Activated T-cell treated with anti-CD3 and anti-CD28 coated beads, Interleukin-2, amount 50 U/mL, for 72 hours (primary cell): ENCODE results near the gene XXYLT1. TPM values are rescaled to one million over a fixed set of nuclear protein-coding genes. Genes with fewer than 3 reads are reported as not detected.
A peak's percentile ranks its signal among the peaks of the same experiment; 100 is the strongest.

Source experiments
- ATAC-seq, 2 donors: fragments of 150-1000 bp; cut with Tn5 transposase; replicated peaks in 1 of 2; 2 replicates each; pipeline ENCODE4 v1.10.0; 2021; ENCODE audit warnings: moderate library complexity in 2 of 2, mild to moderate bottlenecking in 1 of 2
- DNase-seq, 2 donors: peaks; one replicate each; pipeline ENCODE4 v3.0.0; 2021 to 2022; ENCODE audit warnings: mixed read lengths in 1 of 2
- H3K27ac Mint-ChIP-seq: one replicate; pipeline ENCODE4 v1.8.0; 2022; ENCODE audit warnings: mild to moderate bottlenecking, moderate library complexity, mixed read lengths
- H3K27me3 Mint-ChIP-seq: one replicate; pipeline ENCODE4 v1.8.0; 2022; ENCODE audit warnings: low read depth, mixed read lengths
- H3K36me3 Mint-ChIP-seq, 2 donors: one replicate each; pipeline ENCODE4 v1.8.0; 2022; ENCODE audit warnings: mixed read lengths in 2 of 2, mild to moderate bottlenecking in 1 of 2; ENCODE audit not compliant: insufficient read depth in 2 of 2
- H3K4me1 Mint-ChIP-seq: one replicate; pipeline ENCODE4 v1.8.0; 2022; ENCODE audit warnings: low read depth, mixed read lengths
- H3K4me3 Mint-ChIP-seq, 2 donors: one replicate each; pipeline ENCODE4 v1.8.0; 2022; ENCODE audit warnings: mild to moderate bottlenecking in 2 of 2, mixed read lengths in 2 of 2, moderate library complexity in 2 of 2
- H3K9me3 Mint-ChIP-seq, 2 donors: one replicate each; pipeline ENCODE4 v1.8.0; 2022; ENCODE audit warnings: mixed read lengths in 2 of 2
- total RNA-seq, 2 donors: library from RNA; stranded (reverse); gene quantifications; one replicate each; pipeline ENCODE4 v1.2.3, GENCODE V29; 2022

XXYLT1 gene
- total RNA-seq, 2 donors from 2014 or later: 6.2 to 6.6 TPM

DNA sequence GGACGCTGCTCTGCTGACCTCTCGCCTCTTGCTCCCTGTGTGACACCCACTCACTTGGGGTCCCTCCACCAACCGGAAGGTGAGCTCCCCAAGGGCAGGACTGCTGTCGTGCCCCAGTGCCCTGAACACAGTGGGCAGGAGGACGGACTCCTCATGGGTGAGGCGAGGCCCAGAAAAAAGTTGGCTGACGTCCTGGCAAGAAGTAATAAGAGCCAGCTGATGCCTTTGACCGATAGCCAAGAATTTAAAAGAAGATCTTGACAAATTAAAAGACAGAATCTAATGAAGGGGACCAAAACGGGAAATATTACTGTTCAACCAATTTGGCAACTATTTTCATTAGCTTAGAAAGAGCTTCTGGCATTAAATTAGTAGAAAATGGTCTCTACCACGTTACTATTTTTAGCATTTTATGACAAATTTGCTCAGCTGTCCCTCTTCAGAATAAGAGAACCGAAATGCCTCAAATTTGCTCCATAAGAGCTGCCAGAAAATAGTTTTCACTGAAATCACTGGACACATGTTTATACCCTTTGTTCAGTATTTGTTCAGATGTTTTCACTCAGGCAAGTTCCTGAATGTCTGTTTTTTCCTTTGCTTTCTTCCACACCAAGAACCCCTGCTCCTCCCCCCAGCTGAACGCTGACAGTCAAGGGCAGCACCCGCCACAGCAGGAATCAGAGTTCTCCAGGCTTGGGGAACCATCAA, 60.5 kb downstream of the XXYLT1 start:
- Mint-ChIP-seq H3K36me3 (peaks cover 0 to 3% of the 10 kb centered on the region in 2 donors), H3K4me3 (no peak overlapping the region), H3K4me1 (peaks cover 9% of the 10 kb centered on the region), H3K27me3 (no peaks in the 10 kb centered on the region), H3K27ac (no peak overlapping the region), H3K9me3 (peaks cover 0 to 2% of the 10 kb centered on the region in 2 donors)
- no peak for ATAC-seq
- no peak for DNase-seq

DNA sequence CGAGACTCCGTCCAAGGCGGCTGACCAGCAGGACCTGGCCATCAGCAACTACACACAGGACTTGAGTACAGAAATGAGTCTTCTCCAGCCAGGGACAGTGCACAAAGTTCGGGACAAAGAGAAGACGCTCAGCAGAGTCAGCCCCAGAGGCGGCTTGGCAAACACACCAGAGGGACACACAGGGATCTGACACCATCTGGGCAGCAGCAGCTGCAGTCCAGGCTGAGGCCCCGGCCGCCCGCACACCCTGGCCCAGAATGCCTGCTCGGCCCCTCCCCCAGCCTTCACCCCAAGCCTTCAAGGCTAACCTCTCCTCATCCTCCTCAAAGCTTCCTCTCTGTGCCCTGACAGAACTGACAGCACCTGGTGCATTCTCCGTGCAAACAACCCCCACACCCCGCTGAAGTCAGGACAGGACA, 61.1 kb downstream of the XXYLT1 start:
- DNase-seq (no peak), ATAC-seq (no peak)
- Mint-ChIP-seq H3K9me3 (peaks cover 0 to 2% of the 10 kb centered on the region in 2 donors), H3K4me1 (peaks cover 9% of the 10 kb centered on the region), H3K4me3 (no peak overlapping the region), H3K27ac (no peak overlapping the region), H3K27me3 (no peaks in the 10 kb centered on the region), H3K36me3 (peaks cover 0 to 3% of the 10 kb centered on the region in 2 donors)

DNA sequence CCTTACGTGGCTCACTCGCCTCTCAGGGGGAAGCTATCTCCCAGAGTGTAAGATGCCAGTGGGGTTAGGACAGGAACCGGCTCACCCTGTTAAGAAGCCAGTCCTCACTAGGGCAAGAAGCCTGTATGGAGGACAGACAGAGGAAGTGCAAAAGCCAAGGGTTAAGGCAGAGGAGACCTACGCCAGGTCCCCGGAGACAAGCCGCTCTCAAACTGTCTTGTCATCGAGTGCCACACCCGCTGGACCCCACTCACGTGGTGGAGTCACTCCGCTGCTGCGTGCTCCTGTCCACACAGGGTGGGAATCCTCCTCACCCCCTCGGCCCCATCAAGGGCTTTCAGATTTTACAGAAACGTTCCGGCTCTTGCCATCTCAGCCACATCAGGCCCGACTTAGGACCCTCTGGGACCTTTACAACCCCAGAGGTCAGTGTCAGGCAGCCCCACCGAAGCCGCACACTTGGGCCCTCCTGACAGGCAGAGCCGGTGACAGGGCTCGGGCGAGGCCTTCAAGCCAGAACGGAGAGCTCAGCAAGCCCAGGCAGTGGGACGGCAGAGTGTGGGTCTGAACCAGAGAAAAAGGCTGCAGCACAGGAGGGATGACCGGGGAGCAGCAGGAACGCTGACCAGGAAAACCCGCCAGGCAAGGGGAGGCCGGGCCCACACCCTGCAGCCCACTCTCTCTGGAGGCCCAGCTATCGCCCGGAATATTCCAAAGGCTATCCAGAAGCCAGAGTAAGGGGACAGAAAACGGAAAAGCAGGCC, 61.7 kb downstream of the XXYLT1 start:
- Mint-ChIP-seq H3K4me3 (no peak overlapping the region), H3K27me3 (no peaks in the 10 kb centered on the region), H3K27ac (no peak overlapping the region), H3K4me1 (peaks cover 9% of the 10 kb centered on the region), H3K36me3 (peaks cover 0 to 3% of the 10 kb centered on the region in 2 donors), H3K9me3 (peaks cover 0 to 2% of the 10 kb centered on the region in 2 donors)
- DNase-seq (no peak), ATAC-seq (no peak)

DNA sequence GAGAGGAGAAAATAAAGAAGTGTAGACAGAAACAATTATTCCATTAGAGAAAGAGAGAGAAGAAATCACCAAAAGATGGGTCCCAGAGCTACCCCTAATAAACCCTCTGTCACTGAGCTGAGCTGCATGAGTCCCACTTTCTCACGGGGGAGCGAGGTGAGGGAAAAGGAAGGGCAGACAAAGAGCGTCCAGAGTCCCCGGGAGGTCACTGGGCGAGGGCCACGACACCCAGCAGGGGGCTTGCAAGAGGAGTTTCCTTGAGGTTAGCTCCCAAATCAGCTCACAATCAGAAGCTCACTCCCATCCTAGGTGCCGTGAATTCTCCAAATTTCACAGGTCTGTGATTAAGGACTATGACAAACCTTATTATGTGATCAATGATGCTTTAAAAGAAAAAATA, 62.3 kb downstream of the XXYLT1 start:
- Mint-ChIP-seq H3K4me3 (peak overlapping the region; percentile 25 to 48), H3K36me3 (peaks cover 0 to 3% of the 10 kb centered on the region in 2 donors), H3K4me1 (peaks cover 9% of the 10 kb centered on the region), H3K27ac (no peak overlapping the region), H3K9me3 (peaks cover 0 to 2% of the 10 kb centered on the region in 2 donors), H3K27me3 (no peaks in the 10 kb centered on the region)
- DNase-seq (no peak), ATAC-seq (no peak)

DNA sequence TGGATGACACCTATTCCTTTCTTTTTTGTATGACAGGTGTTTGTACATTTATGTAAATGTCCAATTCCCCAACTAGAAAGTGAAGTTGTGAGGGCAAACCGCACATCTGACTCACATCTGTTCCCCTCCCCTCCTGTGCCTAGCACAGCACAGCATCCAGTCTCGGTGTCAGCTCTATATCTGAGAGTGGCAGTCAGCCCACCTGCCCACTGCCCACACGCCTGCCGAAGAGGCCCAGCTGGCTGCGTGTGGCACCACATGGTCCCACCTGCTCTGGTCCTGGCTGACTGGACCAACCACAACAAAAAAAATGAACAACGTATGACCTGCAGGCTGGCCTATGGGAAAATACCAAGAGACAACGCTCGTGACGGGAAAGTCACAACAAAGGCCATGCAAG, 62.8 kb downstream of the XXYLT1 start:
- H3K9me3 Mint-ChIP-seq: peaks cover 0 to 2% of the 10 kb centered on the region in 2 donors
- DNase-seq (peak; percentile 24 to 28), ATAC-seq (peak; percentile 88 to 90)
- H3K36me3 Mint-ChIP-seq: peaks cover 0 to 3% of the 10 kb centered on the region in 2 donors
- no peaks in the 10 kb centered on the region for H3K27me3 Mint-ChIP-seq
- peak overlapping the region; percentile 25 to 48 for H3K4me3 Mint-ChIP-seq
- peak overlapping the region; percentile 36 for H3K27ac Mint-ChIP-seq
- H3K4me1 Mint-ChIP-seq: peaks cover 14% of the 10 kb centered on the region

DNA sequence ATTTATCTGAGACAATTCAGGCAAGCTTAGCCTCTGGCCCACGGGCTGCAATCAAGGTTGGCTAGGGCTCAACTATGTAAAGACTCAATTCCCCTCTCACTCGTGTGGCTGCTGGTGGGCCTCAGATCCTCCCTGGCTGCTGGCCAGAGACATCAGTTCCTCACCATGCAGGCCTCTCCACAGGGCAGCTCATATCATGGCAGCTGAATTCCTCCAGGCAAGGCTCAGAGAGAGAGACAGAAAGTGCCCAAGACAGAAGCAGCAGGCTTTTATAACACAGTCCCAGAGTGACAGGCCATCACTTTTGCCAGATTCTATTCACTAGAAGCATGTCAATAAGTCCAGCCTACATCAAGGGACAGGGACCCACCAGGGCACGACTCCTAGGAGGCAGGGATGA, 63.2 kb downstream of the XXYLT1 start:
- peaks cover 14% of the 10 kb centered on the region for H3K4me1 Mint-ChIP-seq
- peaks cover 0 to 3% of the 10 kb centered on the region in 2 donors for H3K36me3 Mint-ChIP-seq
- H3K27ac Mint-ChIP-seq: no peak overlapping the region
- DNase-seq (no peak), ATAC-seq (peak in 1 of 2 donors; percentile 63)
- H3K4me3 Mint-ChIP-seq: no peak overlapping the region
- H3K27me3 Mint-ChIP-seq: no peaks in the 10 kb centered on the region
- peaks cover 0 to 2% of the 10 kb centered on the region in 2 donors for H3K9me3 Mint-ChIP-seq

DNA sequence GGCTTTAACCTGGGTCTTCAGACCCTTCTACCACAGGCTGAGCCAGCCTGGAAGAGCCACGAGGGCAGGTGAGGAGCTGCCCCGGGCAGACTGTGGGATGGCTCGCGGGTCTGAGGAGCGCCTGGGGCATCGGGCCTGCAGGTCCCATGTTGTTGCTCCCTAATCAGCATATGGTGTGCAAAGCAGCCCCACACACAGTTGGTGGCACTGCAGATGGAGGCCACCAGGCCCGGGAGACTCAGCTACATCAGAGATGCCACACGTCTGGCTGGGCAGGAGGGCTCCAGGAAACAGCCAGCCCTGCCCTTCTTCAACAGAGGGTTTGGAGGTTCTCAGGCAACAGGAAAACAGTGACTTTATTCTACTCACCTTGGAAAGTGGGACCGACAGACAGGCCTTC, 63.9 kb downstream of the XXYLT1 start:
- H3K27ac Mint-ChIP-seq: no peak overlapping the region
- peaks cover 0 to 2% of the 10 kb centered on the region in 2 donors for H3K9me3 Mint-ChIP-seq
- no peaks in the 10 kb centered on the region for H3K27me3 Mint-ChIP-seq
- ATAC-seq (no peak), DNase-seq (no peak)
- H3K36me3 Mint-ChIP-seq: peaks cover 0 to 3% of the 10 kb centered on the region in 2 donors
- H3K4me3 Mint-ChIP-seq: no peak overlapping the region
- peaks cover 14% of the 10 kb centered on the region for H3K4me1 Mint-ChIP-seq

DNA sequence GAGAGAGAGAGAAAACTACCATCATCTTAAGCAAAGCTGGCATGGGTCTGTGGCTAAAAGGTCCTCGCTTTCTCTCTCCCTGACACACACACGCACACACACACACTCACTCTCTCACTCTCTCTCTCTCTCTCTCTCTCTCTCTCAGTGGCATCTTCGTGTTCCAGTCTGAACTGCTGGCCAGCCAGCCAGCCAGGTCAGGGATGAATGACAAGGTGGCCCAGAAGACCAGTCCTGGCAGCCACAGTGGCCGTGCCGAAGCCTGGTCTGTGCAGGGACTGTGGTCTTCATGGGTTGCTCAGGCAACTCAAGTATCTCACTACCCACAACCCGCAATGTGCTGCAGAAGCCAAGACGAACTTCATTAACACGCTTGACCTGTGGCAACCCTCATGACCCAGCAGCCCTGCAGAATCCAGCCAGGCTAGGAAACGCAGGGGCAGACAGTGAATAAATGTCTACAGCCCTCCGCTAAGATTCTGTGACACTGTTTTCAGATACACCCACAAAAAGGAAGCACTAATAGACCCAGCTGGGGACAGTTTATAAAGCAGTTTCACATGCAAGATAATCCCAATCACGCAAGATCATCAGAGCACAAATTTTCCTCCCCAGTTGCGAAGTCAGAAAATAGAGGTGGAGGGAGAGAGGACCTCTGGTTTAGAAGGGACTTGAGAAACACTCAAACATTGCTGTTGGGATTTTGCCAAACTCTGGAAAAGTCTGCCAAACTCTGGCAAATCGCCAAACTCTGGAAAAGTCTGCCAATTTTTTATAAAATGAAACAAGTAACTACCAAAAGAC, 66.4 kb downstream of the XXYLT1 start:
- Mint-ChIP-seq H3K4me3 (peak overlapping the region in 1 of 2 donors; percentile 3), H3K27me3 (no peaks in the 10 kb centered on the region), H3K36me3 (no peaks in the 10 kb centered on the region), H3K4me1 (peaks cover 14% of the 10 kb centered on the region), H3K9me3 (no peaks in the 10 kb centered on the region), H3K27ac (no peak overlapping the region)
- ATAC-seq (no peak), DNase-seq (no peak)

DNA sequence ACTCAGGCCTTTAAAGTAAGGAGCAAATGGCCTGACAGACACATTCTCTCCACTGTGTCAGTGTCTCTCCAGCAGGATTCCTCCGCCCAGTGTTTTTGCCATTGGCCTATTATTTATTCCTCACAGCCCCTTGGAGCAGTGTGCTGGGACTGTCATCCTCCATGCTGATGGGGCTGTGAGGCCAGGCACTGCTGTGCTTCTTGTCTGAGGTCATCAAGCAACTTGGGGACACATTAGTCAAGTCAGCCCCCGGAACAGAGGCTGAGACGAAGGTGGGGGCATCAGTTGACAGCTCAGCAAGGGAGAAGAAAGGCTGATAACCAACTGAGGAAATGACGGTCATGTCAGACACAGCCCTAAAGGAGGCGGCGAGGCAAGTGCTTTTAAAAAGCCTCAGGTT, 67.4 kb downstream of the XXYLT1 start:
- H3K36me3 Mint-ChIP-seq: no peaks in the 10 kb centered on the region
- H3K27ac Mint-ChIP-seq: no peak overlapping the region
- no peak overlapping the region for H3K4me3 Mint-ChIP-seq
- no peaks in the 10 kb centered on the region for H3K9me3 Mint-ChIP-seq
- no peaks in the 10 kb centered on the region for H3K27me3 Mint-ChIP-seq
- DNase-seq (no peak), ATAC-seq (peak; percentile 21 to 59)
- H3K4me1 Mint-ChIP-seq: peaks cover 11% of the 10 kb centered on the region

DNA sequence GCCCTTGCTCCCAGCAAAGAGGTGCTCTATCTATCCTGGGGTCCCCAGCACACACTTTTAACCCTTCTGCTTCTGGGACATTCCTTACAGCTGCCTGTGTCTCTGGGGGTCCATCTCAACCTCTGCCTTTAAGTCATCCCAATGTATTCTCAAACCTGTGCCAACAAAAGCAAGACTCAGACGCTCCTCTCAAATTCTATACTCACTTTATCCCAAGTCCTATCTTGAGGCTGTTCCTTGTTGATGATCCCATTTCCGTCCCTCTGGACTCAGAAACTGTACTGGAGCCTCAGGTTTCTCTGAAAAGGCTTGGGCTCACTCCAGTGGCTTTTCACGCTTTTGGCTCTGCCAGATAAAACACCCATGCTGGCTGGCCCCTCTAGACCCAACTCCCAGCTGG, 69.7 kb downstream of the XXYLT1 start:
- no peak for ATAC-seq
- no peak for DNase-seq
- Mint-ChIP-seq H3K27me3 (no peaks in the 10 kb centered on the region), H3K4me1 (peaks cover 12% of the 10 kb centered on the region), H3K27ac (no peak overlapping the region), H3K36me3 (no peaks in the 10 kb centered on the region), H3K4me3 (no peak overlapping the region), H3K9me3 (no peaks in the 10 kb centered on the region)

DNA sequence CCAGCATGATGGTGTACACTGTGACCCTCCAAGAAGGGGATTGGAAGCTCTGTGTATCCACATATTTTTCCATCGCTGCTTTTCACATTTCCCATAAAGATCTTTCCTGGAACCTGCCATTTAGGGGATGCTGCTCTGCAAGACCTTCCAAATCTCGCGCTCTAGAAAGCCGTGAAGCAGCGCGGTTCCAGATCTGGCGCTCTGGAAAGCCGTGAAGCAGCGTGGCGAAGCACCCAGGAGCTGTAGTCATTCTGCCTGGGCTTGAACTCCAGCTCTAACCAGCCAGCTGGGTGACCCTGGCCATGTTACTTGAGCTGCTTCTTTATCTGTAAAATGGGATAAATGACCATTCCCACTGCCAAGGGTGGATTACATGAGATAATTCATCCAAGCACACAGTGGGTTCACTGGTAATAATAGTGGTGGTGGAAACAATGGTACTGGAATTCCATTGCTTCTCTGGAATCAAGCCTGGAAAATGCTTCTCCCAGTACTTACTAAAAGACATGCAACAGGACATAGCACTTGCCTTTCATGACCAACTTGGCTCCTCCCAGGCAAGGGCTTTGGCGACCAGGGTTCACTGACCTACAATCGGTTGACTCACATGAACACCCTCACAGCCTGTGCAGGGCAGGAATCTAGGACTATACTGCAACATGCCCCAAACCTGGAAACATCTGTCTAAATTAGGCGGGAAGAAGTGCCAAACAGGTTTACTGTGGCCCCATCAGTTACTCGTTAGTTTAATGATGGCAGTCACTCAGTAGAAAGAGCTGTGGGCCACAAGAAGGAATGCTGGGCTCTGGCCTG, 70.7 kb downstream of the XXYLT1 start:
- H3K4me1 Mint-ChIP-seq: peaks cover 12% of the 10 kb centered on the region
- no peak overlapping the region for H3K27ac Mint-ChIP-seq
- no peaks in the 10 kb centered on the region for H3K9me3 Mint-ChIP-seq
- ATAC-seq (no peak), DNase-seq (no peak)
- H3K4me3 Mint-ChIP-seq: no peak overlapping the region
- H3K27me3 Mint-ChIP-seq: no peaks in the 10 kb centered on the region
- H3K36me3 Mint-ChIP-seq: no peaks in the 10 kb centered on the region
